CD4-positive, alpha-beta T cell treated with Interleukin-12 subunit alpha and Interleukin-12 subunit beta, for 1 hour (primary cell): ENCODE measurements around the gene FAM43A.

Source experiments
- DNase-seq: peaks from one replicate; pipeline ENCODE4 v3.0.0-alpha.2; 2020

The FAM43A gene

DNA sequence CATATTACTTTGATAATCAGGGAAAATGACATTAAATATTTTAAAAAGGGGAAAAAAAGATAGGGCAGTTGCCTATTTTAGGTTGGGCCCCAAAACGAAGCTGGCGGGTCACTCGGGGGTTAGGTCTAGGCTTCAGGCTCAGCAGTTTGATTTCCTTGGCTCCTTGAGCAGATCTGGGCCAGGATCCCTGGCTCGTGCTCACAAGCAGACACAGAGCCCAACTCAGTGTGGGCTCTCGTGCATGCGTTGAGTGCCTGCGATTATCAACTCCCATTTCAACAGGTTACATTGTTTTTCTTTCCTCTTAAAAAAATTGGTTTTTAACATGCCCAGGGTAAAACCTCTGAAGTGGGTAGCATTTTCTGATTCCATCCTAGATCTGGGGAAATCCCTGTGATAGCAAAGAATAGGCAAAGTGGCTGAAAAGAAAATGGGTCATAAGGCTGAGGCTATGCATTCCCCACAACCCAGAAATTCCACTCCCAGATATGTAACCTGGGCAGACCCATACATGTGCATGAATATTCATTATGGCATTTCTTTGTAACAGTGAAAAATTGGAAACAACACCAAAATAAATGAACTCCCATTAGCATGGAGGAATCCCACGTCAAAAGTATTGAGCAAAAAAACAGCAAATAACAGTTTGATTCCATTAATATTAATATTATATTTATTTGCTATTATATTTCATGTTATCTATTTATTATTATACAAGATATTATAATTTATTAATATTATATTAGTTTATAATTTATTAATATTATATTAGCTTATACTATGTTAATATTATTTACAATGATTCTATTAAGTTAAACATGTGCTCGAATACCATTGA is 27.8 kb downstream of the FAM43A start:
- DNase-seq: no peak

DNA sequence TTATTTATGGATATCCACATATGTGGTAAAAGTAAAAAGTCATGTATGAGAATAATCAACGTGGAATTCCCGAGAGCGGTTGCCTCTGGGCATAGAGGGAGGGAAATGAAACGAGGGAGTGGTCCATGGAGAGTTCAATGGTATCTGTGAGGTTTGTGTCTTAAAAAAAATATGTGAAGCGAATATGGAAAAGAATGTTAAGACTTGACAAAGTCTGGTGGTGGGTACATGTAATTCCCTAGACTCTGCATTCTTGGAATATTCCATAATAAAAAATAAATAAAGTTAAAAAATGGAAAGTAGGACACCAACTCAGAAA is 28.4 kb downstream of the FAM43A start:
- DNase-seq: no peak

DNA sequence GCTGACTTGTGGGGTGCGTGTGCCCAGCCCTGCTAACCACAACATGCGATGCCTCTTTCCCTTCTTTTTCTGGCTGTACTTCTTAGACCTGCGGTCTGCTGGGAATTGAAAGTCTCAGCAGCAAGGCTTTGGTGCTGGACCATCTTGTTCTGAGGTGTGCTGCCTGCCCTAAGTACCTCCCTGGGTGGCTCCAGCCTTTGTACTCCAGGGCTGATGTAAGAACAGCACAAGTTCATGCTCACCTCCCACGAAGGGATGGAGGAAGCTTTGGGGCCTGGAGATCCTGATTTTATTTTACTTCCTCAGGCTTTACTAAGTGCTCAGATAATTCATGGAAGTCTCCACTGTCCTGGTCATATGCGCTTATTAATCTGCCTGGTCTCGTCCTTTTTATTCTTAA is 28.9 kb downstream of the FAM43A start:
- no peak for DNase-seq

DNA sequence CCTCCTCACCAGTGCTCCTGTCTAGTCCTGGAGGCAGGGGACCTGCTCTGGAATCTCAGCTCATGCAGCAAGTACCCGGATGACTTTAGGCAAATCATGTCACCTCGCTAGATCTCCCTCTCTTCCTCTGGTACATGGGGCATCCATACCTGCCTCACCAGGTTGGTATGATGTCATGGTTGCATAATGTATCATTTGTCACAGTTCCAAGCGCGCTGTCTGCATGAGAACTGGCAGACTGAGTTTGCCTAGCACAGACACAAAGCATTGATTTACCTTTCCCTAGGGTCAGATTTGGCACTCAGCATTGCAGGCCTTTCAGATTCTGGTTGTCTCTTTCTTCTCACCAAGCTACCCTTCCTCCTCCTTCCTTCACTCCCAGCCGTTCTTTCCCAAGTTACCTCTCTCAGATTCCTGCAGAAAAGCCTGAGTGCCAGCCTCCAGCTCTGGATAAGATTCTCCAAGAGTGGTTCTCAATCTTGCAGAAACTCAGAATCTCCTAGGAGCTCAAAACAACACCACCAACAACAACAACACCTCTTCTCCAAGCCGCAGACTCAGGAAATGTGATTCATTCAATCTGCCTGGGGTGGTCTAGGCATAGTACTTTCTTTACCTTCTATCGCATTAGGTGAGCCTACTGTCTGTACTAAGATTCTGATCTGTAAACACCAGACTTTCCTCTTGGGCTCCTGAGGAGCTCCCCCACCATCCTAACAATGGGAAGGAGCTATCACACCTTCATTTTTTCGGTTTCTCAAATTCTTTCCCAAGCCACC is 29.5 kb downstream of the FAM43A start:
- DNase-seq: peak; percentile 19

DNA sequence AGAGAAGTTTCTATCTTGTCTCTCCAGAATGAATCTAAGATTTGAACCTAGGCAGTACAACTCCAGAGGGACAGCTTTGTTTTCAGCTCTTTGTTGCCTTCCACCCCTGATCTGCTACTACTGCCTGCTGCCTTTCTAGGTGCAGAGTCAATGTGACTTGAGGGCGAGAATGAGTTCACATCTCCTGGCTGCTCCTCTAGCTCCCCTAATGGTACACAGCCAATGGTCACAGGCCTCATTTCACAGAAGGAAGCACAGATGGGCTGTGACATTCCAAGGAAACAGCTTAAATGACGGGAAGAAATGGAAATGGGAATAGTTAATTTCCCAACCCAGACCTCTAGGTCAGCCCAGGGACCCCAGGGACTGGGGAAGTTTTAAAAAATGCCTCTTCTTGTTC is 32.4 kb downstream of the FAM43A start:
- no peak for DNase-seq

DNA sequence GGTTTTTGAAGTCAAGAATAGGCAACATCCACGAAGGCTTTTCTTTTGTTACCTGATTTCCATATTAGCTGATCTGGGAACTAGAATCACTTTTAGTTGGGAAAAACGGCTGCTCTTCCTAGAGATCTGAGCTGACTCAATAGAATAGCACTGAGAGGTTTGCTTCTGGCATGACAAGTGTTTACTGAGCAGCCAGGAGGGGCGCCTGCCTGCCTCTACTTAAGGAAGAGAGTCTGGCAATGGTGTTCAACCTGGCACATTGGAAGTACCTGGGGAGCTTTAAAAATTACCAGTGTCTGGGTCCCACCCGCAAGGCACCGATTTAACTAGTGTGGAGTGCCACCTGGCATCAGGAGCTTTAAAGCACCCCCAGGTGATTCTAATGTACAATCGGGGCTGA is 34.4 kb downstream of the FAM43A start:
- no peak for DNase-seq

DNA sequence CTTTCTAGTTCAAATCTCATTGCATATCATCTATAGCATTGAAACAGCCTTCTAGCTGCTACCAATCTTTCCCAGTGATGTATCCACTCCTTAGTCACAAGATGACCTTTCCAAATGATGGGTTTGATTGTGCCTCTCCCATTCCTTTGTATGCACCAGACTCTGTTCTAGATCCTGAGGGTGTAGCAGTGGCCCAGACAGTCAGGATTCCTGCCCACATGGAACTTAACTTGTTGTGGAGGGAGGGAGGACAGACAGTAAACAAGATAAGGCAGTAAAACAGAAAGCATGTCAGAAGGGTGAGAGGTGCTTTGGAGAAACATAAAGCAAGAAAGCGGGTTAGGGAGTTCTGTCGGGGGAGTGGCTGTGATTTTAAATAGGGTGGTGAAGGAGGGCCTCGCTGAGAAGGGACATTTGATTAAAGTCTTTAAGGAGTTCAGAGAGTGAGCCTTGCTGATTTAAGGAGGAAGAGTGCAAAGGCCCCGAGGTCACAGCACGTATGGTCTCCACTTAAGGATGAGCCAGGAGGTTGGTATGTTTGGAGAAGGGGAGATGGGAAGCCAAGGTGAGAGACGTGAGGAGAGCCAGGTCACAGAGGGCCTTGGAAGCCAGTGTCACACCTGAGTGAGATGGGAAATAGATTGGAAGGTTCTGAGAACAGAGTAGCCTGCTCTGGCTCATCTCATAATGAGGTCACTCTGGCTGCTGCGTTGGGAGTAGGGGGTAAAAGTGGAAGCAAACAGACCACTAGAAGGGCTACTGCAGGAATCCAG is 38.3 kb downstream of the FAM43A start:
- no peak for DNase-seq

DNA sequence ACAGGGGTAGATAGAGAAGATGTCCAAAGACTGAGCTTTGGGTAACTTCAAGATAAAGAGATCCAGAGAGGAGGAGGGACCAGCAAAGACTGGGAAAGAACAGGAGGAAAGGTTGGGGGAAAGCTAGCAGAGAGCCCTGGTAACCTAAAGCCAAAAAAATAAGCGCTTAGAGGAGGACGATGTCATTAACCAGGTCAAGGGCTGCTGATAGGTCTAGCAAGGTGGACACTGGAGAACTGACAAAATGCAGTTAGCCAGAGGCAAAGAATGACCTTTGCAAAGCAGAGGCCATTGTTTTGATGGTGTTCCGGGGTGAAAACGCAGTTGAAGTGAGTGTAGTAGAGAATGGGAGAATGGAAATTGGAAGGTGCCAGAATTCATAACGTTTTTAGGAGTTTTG is 39.7 kb downstream of the FAM43A start:
- DNase-seq: no peak

DNA sequence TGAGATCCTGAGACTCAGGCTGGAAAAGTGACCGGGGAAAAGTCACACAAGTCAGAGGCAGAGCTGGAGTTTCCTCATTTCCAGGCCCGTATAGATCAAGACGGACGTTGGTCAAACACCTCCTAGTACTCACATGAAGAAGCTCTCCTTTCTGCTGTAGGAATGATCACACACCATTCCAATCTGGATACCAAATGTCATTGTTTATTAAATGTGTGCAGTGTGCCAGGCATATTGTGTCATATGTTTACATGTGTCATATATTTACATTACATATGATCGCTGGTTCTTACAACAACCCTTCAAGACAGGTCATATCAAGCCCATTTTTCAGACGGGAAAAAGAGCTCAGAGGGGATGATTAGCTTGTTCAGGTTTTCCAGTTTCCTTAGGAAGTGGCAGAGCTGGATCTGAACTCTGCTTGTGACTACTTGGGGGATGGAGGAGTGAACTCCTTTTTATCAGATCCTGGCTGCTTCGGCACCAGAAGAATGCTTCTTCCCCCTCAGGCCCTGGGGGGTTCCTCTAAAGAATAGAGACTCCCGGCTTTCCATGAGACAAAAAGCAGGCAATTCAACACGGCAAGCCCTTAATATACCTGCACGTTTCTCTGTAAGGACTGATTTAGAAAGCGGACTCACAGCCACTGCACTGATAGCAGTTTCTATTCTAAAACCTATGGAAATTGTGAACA is 41.9 kb downstream of the FAM43A start:
- no peak for DNase-seq

DNA sequence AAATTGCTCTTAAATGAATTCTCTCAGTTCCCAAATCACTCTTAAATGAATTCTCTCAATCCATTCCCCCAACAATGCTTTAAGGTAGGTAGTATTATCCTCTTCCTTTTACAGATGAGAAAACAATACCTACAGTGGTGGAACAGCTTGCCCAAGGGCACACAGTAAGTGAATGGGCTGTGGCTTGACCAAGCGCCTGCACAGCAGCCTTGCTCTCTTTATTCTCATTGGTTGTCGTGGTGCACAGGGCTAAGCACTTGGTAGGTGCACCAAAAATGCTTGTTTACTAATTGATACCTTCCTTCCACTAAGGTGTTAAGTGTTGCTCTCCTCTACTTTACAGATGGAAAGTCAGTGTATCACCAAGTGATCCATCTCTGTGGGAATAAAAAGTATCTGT is 43.3 kb downstream of the FAM43A start:
- no peak for DNase-seq

DNA sequence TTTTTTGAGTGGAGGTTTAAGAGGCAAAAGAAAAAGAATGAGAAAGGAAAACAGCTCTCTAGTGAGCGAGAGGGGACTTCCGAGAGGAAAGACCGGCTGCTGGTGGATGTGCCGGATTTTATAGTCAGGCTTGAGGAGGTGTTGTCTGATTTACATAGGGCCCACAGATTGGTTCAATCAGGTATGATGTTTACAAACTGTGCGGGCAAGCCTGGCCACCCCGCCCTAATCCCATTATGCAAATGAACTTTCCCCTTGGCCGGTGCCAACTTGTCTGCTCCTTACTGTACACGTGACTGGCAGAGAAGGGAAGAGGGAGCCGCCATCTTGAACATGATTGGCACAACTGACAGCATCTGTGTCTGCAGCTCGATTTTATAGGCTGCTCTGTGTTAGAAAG is 44.7 kb downstream of the FAM43A start:
- DNase-seq: no peak

DNA sequence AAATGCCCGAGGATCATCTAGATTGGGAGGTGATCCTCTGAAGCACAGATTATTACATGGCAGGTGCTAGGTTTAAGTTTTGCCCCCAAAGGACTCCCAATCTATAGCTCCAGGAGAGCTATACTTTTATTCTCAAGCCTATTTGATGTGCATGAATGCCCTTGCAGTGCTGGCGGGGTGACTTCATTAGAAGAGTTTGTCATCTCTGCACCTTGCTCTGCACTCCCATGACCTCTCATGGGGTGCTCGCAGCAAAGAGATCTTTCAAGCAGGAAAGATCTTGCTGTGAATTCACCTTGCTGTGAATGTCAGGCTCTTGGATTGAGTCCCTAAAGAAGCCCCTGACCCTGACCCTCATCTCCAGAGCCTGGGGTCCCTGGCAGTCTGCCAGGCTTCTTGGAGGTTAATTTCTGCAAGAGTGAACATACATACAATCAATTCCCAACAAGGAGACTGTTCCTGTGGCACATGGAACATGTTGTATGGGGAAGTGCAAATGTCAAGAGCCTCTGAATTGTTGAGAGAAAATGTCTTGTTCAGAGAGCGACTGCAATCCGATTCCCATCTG is 45.9 kb downstream of the FAM43A start:
- DNase-seq: no peak

DNA sequence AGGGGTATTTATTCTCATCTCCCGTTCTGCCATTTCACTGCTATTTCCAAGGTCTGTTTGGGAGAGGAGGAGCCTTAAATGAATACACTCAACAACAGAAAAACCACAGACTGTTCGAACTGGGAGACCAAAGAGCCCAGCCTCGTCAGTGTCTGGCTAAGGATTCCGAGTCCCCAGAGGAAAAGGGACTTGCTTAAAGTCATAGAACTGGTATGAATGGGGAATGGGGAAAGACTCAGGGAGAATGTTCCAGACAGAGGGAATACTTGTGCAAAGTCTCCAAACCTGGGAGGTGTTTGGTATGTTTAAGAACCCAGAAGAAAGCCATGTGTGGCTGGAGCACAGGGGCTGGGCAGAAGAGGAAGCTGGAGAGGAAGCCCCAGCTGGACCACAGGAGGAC is 46.9 kb downstream of the FAM43A start:
- DNase-seq: no peak

DNA sequence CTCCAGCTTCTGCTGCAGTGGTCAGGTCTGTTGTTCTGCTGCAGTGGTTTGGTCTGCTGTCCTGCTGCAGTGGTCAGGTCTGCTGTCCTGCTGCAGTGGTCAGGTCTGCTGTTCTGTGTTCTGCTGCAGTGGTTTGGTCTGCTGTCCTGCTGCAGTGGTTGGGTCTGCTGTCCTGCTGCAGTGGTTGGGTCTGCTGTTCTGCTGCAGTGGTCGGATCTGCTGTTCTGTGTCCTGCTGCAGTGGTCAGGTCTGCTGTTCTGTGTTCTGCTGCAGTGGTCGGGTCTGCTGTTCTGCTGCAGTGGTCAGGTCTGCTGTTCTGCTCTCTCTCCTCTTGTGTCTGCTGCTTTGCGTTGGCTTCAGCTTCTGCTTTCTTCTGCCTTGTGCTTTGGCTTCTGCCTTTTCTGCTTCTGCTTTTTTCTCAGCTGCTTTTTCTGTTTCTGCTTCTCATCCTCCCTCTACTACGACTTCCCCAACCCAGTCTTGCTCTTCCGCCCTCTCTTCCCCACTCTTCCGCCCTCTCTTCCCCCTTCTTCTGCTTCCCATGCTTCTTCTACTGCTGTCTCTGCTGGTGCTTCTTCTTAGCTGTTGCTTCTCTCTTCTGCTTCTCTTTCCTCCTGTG is 50.7 kb downstream of the FAM43A start:
- no peak for DNase-seq

DNA sequence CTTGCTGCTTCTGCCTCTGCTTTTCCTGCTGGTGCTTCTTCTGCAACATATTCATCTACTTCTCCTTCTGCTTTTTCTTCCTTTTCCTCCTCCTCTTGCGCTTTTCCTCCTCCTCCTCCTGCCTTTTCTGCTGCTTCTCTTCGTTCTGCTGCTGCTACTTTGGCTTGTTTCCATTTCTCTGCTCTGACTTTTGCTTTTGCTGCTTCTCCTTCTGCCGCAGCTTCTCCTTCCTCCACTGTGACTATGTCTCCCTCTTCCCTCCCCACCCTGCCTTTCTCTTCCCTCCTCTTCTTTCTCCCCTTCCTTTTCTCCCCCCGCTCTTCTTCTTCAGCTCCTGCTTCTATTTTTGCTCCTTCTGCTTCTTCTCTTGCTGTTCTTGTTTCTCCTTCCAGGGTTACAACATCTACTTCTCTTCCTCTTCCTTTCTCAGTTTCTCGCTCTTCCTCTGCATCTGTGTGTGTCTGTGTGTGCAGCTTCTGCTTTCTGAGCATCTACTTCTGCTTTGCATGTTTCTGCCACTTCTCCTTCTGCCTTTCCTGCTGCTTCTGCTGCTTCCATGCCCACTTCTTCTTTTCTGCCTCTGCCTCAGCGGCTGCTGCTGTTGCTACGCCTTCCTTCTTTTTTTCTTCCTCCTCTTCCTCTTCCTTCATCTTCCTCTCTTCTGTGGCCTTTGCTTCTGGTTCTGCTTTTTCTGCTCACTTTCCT is 51.4 kb downstream of the FAM43A start:
- peak; percentile 18 for DNase-seq
